GM21786 (cell line): ENCODE measurements around the gene BAZ1B.
"Not testable (repeated sequence)": the region's sequence is repeated elsewhere in the genome, so short reads cannot be mapped to it uniquely, and the experiment has no call there.

Experiments used
- ATAC-seq: cut with Tn5 transposase; IDR thresholded peaks from one replicate; pipeline ENCODE4 v1.9.1; 2021; ENCODE audit not compliant: unreplicated experiment

The BAZ1B gene

GRCh38 chr7:73509463-73509862 is 12.6 kb downstream of the BAZ1B start:
- ATAC-seq, result no peak

- ATAC-seq, result no peak
Measured at GRCh38 chr7:73507556-73507955, 14.5 kb downstream of the BAZ1B start.

GRCh38 chr7:73504920-73505319 is 17.2 kb downstream of the BAZ1B start:
- ATAC-seq, result no peak

- ATAC-seq, result no peak
Measured at GRCh38 chr7:73504017-73504416, 18.1 kb downstream of the BAZ1B start.

- ATAC-seq, result no peak
Measured at GRCh38 chr7:73503229-73503628, 18.9 kb downstream of the BAZ1B start.

GRCh38 chr7:73496626-73497025 is 25.5 kb downstream of the BAZ1B start:
- ATAC-seq, result no peak

- ATAC-seq, result not testable (repeated sequence)
Measured at GRCh38 chr7:73495507-73495906, 26.6 kb downstream of the BAZ1B start.

- ATAC-seq, result no peak
Measured at GRCh38 chr7:73489976-73490375, 32.1 kb downstream of the BAZ1B start.

GRCh38 chr7:73487486-73487885 is 34.6 kb downstream of the BAZ1B start:
- ATAC-seq, result no peak

GRCh38 chr7:73483171-73483570 is 38.9 kb downstream of the BAZ1B start:
- no peak for ATAC-seq

- no peak for ATAC-seq
Measured at GRCh38 chr7:73482746-73483145, 39.3 kb downstream of the BAZ1B start.

GRCh38 chr7:73481521-73481920 is 40.6 kb downstream of the BAZ1B start:
- ATAC-seq, result not testable (repeated sequence)

- ATAC-seq, result no peak
Measured at GRCh38 chr7:73478549-73478948, 43.5 kb downstream of the BAZ1B start.

GRCh38 chr7:73477376-73477775 is 44.7 kb downstream of the BAZ1B start:
- ATAC-seq, result no peak

GRCh38 chr7:73470208-73470607 is 51.9 kb downstream of the BAZ1B start:
- ATAC-seq, result no peak

- ATAC-seq, result not testable (repeated sequence)
Measured at GRCh38 chr7:73467046-73467445, 55.0 kb downstream of the BAZ1B start.

GRCh38 chr7:73466112-73466511 is 56.0 kb downstream of the BAZ1B start:
- ATAC-seq, result no peak

- ATAC-seq, result no peak
Measured at GRCh38 chr7:73463966-73464365, 58.1 kb downstream of the BAZ1B start.

- no peak for ATAC-seq
Measured at GRCh38 chr7:73463260-73463659, 58.8 kb downstream of the BAZ1B start.

GRCh38 chr7:73461782-73462285 is 60.3 kb downstream of the BAZ1B start:
- no peak for ATAC-seq

- no peak for ATAC-seq
Measured at GRCh38 chr7:73454424-73454823, 67.7 kb downstream of the BAZ1B start.

GRCh38 chr7:73452999-73453635 is 69.0 kb downstream of the BAZ1B start:
- no peak for ATAC-seq

GRCh38 chr7:73451780-73452398 is 70.2 kb downstream of the BAZ1B start:
- no peak for ATAC-seq
